Neural cell (in vitro differentiated cells): ENCODE results near the gene RAB4B. TPM values are rescaled to one million over a fixed set of nuclear protein-coding genes. Genes with fewer than 3 reads are reported as not detected.

ENCODE experiments used
- H2AFZ ChIP-seq: fragments of 200-600, 300-800 bp; sonication (generic), shearing (Covaris generic); 2 replicates; pipeline ENCODE4 v1.6.0; 2014; ENCODE audit warnings: low read depth, mild to moderate bottlenecking, antibody characterized with exemption, low read length, moderate library complexity
- H3F3A ChIP-seq: fragments of 200-600 bp; shearing (Covaris generic); 2 replicates; pipeline ENCODE4 v1.6.1; 2016; ENCODE audit warnings: mild to moderate bottlenecking, moderate library complexity, mixed read lengths, antibody characterized with exemption, low read length; ENCODE audit not compliant: insufficient read depth, poor library complexity, severe bottlenecking
- H3K27ac ChIP-seq: fragments of 200-600, 300-800 bp; sonication (generic), shearing (Covaris generic); 2 replicates; pipeline ENCODE4 v1.5.1; 2014; ENCODE audit warnings: mild to moderate bottlenecking, low read length, moderate library complexity
- H3K27me3 ChIP-seq: fragments of 300-800, 200-600 bp; sonication (generic), shearing (Covaris generic); 2 replicates; pipeline ENCODE4 v1.6.0; 2014; ENCODE audit warnings: mild to moderate bottlenecking, low read depth, low read length, moderate library complexity; ENCODE audit not compliant: insufficient read depth
- H3K36me3 ChIP-seq: fragments of 300-800, 200-600 bp; sonication (generic), shearing (Covaris generic); 2 replicates; pipeline ENCODE4 v1.5.1; 2014; ENCODE audit warnings: mild to moderate bottlenecking, antibody characterized with exemption, low read length, moderate library complexity; ENCODE audit not compliant: insufficient read depth
- H3K4me2 ChIP-seq: fragments of 300-800, 200-600 bp; sonication (generic), shearing (Covaris generic); 2 replicates; pipeline ENCODE4 v1.6.0; 2014; ENCODE audit warnings: mild to moderate bottlenecking, low read length
- H3K4me3 ChIP-seq: fragments of 300-800, 200-600 bp; sonication (generic), shearing (Covaris generic); 2 replicates; pipeline ENCODE4 v1.5.1; 2014; ENCODE audit warnings: mild to moderate bottlenecking, low read length, moderate library complexity
- H3K79me2 ChIP-seq: fragments of 200-600 bp; shearing (Covaris generic); replicated peaks from 2 replicates; pipeline ENCODE4 v1.6.0; 2014; ENCODE audit warnings: mild to moderate bottlenecking, low read length, moderate library complexity; ENCODE audit not compliant: insufficient read depth
- H3K9ac ChIP-seq: fragments of 300-800, 200-600 bp; sonication (generic), shearing (Covaris generic); 2 replicates; pipeline ENCODE4 v1.6.1; 2016; ENCODE audit warnings: mild to moderate bottlenecking, low read length, mixed read lengths
- H3K9me2 ChIP-seq: fragments of 200-600 bp; shearing (Covaris generic); 2 replicates; pipeline ENCODE4 v1.6.1; 2016; ENCODE audit warnings: mild to moderate bottlenecking, low read length, mixed read lengths; ENCODE audit not compliant: insufficient read depth
- H3K9me3 ChIP-seq: fragments of 200-600, 300-800 bp; sonication (generic), shearing (Covaris generic); 2 replicates; pipeline ENCODE4 v1.6.1; 2016; ENCODE audit warnings: mild to moderate bottlenecking, mixed run types, low read length, moderate library complexity, mixed read lengths
- H4K20me1 ChIP-seq: fragments of 200-600 bp; shearing (Covaris generic); 2 replicates; pipeline ENCODE4 v1.6.1; 2016; ENCODE audit warnings: mild to moderate bottlenecking, mixed run types; ENCODE audit not compliant: insufficient read depth
- EZH2 ChIP-seq: fragments of 200-600, 300-800 bp; shearing (Covaris generic), sonication (generic); IDR thresholded peaks from 2 replicates; pipeline ENCODE4 v1.6.1; 2014; ENCODE audit warnings: antibody characterized with exemption, low read length, borderline replicate concordance, mild to moderate bottlenecking; ENCODE audit not compliant: insufficient read depth, poor library complexity, severe bottlenecking
- MXI1 ChIP-seq: fragments of 450-650 bp; conservative IDR thresholded peaks from 2 replicates; pipeline ENCODE4 v1.6.1; 2014; ENCODE audit warnings: antibody characterized with exemption, mild to moderate bottlenecking; ENCODE audit not compliant: poor library complexity, severe bottlenecking
- POLR2AphosphoS5 ChIP-seq: IDR thresholded peaks from 2 replicates; pipeline ENCODE4 v1.6.1; 2012
- RAD21 ChIP-seq: fragments of 450-650 bp; conservative IDR thresholded peaks from 2 replicates; pipeline ENCODE4 v1.6.1; 2014; ENCODE audit warnings: antibody characterized with exemption, mild to moderate bottlenecking, moderate library complexity
- SMC3 ChIP-seq: fragments of 450-650 bp; conservative IDR thresholded peaks from 2 replicates; pipeline ENCODE4 v1.6.1; 2014; ENCODE audit warnings: antibody characterized with exemption, mild to moderate bottlenecking, moderate library complexity; ENCODE audit not compliant: poor library complexity
- TAF1 ChIP-seq: IDR thresholded peaks from 2 replicates; pipeline ENCODE4 v1.6.1; 2012; ENCODE audit warnings: low read depth
- polyA plus RNA-seq: library from polyadenylated mRNA; depleted of rRNA; stranded (reverse); fragments of >200 nt; gene quantifications from 2 replicates; pipeline ENCODE4 v1.2.3, GENCODE V29; 2014
- TF ChIP-seq, protein P1 (sequence below): IDR thresholded peaks from 2 replicates; pipeline ENCODE4 v1.6.1; 2012; ENCODE audit warnings: borderline replicate concordance

RAB4B gene
- polyA plus RNA-seq, 1 donor from 2014 or later: 66.0 TPM

DNA sequence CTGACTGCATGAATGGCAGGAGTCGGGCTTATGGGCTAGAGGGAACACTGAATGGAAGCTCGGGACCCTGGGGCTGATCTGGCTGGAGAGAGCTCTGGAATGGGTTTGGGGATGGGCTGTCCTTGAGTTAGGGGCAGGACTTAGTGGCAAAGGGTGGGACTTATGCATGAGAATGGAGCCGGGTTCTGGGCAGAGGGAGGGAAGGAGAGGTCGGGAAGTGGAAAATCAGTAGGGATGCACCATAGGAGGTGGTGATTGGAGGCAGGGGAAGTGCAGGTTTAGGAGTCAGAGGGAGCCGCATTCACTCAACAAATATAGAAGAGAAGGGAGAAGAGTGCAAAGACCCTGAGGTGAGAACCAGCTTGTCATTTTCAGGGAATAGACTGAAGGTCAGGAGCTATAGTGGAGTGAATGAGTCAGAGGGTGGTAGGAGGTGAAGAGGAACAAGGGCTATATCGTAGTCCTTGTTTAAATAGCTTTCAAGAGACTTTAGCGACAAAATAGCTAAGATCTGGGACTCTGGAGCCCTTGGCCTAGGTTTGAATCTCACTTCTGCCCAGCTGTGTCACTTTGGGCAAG lies 748 bp downstream of the RAB4B start:
- peak overlapping the region; percentile 88 for H2AFZ ChIP-seq
- peak overlapping the region; percentile 94 for H3K9ac ChIP-seq
- H3K27me3 ChIP-seq: no peaks in the 10 kb centered on the region
- H3F3A ChIP-seq: peaks cover 4% of the 10 kb centered on the region
- H3K9me2 ChIP-seq: no peaks in the 10 kb centered on the region
- no peaks in the 10 kb centered on the region for H4K20me1 ChIP-seq
- no peaks in the 10 kb centered on the region for H3K36me3 ChIP-seq
- H3K4me2 ChIP-seq: peak overlapping the region; percentile 75
- H3K27ac ChIP-seq: peak overlapping the region; percentile 99
- H3K4me3 ChIP-seq: peak overlapping the region; percentile 80
- no peaks in the 10 kb centered on the region for H3K79me2 ChIP-seq
- no peaks in the 10 kb centered on the region for H3K9me3 ChIP-seq
- peak; percentile 29 for TF ChIP-seq RAD21
- TF ChIP-seq, protein P1, sequence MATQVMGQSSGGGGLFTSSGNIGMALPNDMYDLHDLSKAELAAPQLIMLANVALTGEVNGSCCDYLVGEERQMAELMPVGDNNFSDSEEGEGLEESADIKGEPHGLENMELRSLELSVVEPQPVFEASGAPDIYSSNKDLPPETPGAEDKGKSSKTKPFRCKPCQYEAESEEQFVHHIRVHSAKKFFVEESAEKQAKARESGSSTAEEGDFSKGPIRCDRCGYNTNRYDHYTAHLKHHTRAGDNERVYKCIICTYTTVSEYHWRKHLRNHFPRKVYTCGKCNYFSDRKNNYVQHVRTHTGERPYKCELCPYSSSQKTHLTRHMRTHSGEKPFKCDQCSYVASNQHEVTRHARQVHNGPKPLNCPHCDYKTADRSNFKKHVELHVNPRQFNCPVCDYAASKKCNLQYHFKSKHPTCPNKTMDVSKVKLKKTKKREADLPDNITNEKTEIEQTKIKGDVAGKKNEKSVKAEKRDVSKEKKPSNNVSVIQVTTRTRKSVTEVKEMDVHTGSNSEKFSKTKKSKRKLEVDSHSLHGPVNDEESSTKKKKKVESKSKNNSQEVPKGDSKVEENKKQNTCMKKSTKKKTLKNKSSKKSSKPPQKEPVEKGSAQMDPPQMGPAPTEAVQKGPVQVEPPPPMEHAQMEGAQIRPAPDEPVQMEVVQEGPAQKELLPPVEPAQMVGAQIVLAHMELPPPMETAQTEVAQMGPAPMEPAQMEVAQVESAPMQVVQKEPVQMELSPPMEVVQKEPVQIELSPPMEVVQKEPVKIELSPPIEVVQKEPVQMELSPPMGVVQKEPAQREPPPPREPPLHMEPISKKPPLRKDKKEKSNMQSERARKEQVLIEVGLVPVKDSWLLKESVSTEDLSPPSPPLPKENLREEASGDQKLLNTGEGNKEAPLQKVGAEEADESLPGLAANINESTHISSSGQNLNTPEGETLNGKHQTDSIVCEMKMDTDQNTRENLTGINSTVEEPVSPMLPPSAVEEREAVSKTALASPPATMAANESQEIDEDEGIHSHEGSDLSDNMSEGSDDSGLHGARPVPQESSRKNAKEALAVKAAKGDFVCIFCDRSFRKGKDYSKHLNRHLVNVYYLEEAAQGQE: no peak

DNA sequence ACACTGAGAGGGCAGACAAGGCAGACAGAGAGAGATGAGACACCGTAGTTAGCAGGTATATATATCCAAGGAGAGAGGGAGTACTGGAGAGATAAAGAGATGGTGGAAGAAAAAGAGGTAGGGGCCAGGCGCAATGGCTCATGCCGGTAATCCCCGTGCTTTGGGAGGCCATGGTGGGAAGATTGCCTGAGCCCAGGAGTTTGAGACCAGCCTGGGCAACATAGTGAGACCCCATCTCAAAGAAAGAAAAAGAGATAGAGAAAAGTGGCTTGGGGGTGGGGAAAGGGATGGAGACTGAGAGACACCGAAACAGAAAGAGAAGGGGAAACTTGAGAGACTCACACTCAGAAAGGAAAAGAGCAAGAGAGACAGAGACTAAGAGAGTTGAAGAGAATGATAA lies 2.5 kb downstream of the RAB4B start:
- H2AFZ ChIP-seq: no peak overlapping the region
- no peaks in the 10 kb centered on the region for H3K36me3 ChIP-seq
- H3K9me3 ChIP-seq: no peaks in the 10 kb centered on the region
- no peaks in the 10 kb centered on the region for H4K20me1 ChIP-seq
- H3F3A ChIP-seq: peaks cover 4% of the 10 kb centered on the region
- no peak overlapping the region for H3K27ac ChIP-seq
- H3K9me2 ChIP-seq: no peaks in the 10 kb centered on the region
- H3K4me2 ChIP-seq: no peak overlapping the region
- no peaks in the 10 kb centered on the region for H3K27me3 ChIP-seq
- H3K79me2 ChIP-seq: no peaks in the 10 kb centered on the region
- H3K9ac ChIP-seq: no peak overlapping the region
- no peak overlapping the region for H3K4me3 ChIP-seq
- TF ChIP-seq POLR2AphosphoS5 (no peak), EZH2 (no peak), MXI1 (no peak), RAD21 (no peak), TAF1 (no peak), SMC3 (no peak)
- TF ChIP-seq, protein P1: no peak
